Left forelimb (tissue), 1 donor: ENCODE data around the gene SOX6.
"Not testable (repeated sequence)": the region's sequence is repeated elsewhere in the genome, so short reads cannot be mapped to it uniquely, and the experiment has no call there.

ENCODE experiments used
- DNase-seq: peaks from one replicate; pipeline ENCODE4 v3.0.0-alpha.2; 2018; ENCODE audit warnings: low spot score

The SOX6 gene

DNA sequence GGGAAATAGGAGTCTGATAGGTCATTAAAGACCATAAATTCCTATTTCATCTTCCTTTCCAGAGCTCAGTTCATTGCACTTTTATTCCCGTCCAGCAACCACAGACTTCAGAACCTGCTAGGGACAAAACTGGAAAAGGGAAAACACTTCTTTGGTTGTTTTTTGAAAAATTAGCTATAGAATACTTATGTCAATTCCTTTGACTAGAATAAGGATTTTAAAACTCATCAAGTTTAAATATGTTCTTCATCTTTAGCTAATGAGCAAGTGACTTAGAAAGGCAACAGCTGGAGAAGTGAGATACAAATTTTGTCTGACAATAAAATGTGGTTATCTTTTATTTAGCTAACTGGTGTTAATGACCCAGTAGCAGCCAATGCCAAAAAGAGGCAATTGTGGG lies 206.9 kb downstream of the SOX6 start:
- no peak for DNase-seq

GRCh38 chr11:16148301-16148931 lies 207.9 kb downstream of the SOX6 start:
- no peak for DNase-seq

DNA sequence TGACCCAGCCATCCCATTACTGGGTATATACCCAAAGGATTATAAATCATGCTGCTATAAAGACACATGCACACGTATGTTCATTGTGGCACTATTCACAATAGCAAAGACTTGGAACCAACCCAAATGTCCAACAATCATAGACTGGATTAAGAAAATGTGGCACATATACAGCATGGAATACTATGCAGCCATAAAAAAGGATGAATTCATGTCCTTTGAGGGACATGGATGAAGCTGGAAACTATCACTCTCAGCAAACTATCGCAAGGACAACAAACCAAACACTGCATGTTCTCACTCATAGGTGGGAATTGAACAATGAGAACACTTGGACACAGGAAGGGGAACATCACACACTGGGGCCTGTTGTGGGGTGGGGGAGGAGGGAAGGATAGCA lies 209.4 kb downstream of the SOX6 start:
- DNase-seq: not testable (repeated sequence)

- DNase-seq: not testable (repeated sequence)
These were observed 214.7 kb downstream of the SOX6 start for GRCh38 chr11:16141614-16142013.

- DNase-seq: not testable (repeated sequence)
These were observed 215.2 kb downstream of the SOX6 start for GRCh38 chr11:16141162-16141561.

DNA sequence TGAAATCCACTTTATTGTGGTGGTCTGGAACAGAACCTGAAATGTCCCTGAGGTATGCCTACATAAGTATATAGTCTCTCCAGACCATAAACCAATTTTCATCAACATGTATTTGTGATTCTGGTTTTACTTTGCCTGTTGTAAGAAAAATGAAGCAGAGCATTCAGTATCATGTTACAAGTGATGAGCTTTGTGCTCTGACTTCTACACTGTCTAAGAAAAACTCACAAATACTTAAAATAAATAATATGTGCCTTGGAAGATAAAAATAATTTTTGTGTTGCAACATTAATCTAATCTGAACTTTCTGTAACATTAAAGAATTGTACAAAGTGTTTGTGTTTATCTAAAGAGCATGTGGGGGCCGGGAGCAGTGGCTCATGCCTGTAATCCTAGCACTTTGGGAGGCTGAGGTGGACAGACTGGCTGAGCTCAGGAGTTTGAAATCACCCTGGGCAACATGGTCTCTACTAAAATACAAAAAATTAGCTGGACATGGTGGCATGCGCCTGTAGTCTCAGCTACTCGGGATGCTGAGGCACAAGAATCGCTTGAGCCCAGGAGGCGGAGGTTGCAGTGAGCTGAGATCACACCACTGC lies 219.5 kb downstream of the SOX6 start:
- no peak for DNase-seq

- no peak for DNase-seq
These were observed 222.5 kb downstream of the SOX6 start for GRCh38 chr11:16133867-16134266.

- no peak for DNase-seq
These were observed 228.6 kb downstream of the SOX6 start for GRCh38 chr11:16127732-16128131.

- DNase-seq: no peak
These were observed 230.0 kb downstream of the SOX6 start for GRCh38 chr11:16126362-16126761.

GRCh38 chr11:16125796-16126195 lies 230.6 kb downstream of the SOX6 start:
- no peak for DNase-seq

DNA sequence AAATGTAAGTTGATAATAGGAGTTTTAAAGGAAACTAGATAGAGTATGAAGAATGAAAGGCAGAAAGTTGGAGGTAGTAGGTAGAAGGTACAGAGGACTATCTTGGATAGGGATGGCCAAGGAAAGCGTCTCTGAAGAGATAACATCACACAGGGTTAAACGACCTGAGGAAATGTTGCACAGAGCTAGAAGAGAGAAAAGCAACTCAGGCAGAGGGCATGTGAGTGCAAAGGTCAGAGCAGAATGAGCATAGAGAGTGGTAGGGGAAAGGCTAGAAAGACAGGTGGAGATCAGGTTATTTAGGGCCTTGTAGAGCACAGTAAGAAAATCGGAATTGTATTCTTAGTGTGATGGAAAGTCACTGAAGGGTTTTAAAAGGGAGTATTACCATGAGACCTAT lies 232.0 kb downstream of the SOX6 start:
- no peak for DNase-seq

- DNase-seq: no peak
These were observed 234.5 kb downstream of the SOX6 start for GRCh38 chr11:16121853-16122252.

- DNase-seq: no peak
These were observed 236.3 kb downstream of the SOX6 start for GRCh38 chr11:16120008-16120407.

- DNase-seq: no peak
These were observed 238.2 kb downstream of the SOX6 start for GRCh38 chr11:16117989-16118756.

GRCh38 chr11:16114978-16115871 lies 241.1 kb downstream of the SOX6 start:
- no peak for DNase-seq

DNA sequence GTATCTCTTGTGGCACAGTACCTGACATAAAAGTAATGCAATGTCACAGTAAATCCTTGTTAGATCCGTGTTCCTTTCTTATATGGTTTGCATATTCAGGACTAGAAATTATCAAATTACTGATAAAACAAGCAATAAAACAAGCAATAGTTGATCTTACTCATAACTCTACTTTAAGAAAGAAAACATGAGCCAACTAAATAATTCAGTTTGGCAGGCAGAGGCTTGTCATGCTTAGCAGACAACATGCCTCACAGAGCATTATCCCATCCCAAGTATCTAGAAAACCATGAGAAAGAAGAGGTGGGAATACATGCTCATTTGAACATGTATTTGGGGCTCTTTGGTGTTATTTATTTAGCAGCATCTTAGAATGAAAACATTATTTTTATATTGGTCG lies 241.9 kb downstream of the SOX6 start:
- DNase-seq: no peak

DNA sequence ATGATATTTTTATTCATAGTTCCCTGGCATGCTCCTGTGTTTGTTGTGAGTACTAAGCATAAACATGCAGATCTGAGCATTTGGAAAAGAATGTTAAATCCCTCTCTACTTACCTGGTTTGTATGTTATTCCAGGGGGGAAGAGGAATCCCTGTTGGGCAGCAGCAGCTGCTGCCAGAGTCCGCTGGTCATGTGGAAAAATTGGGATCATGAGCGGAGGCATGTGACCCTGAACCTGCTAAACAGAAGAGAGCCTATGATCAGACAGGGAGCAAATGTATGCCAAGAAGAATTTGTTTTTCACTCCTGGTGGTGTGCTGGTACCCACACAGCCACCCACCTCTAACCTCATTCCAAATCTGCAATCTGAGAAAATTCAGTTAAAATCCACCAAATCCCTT lies 244.7 kb downstream of the SOX6 start:
- no peak for DNase-seq

DNA sequence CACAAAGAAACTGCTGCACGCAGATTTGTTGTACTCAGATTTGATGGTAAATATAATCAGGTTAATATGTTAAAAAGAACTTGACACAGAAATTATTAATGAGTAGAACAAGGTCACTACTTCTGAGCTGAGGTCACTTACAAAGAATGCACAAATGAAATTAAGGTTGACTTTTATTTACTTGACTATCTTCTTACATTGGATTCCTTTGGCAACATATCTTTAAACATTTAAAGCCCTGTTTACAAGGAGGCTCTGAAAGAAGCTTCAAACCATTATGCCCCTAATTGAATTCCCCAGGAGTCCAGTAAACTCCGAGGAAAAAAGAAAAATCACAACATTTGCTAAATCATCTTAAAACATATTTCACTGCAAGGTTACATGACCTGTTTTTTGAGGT lies 245.5 kb downstream of the SOX6 start:
- no peak for DNase-seq

- DNase-seq: no peak
These were observed 256.9 kb downstream of the SOX6 start for GRCh38 chr11:16099343-16099900.

GRCh38 chr11:16098526-16099205 lies 257.7 kb downstream of the SOX6 start:
- DNase-seq: no peak

GRCh38 chr11:16097543-16097942 lies 258.8 kb downstream of the SOX6 start:
- DNase-seq: no peak
